Activated naive CD4-positive, alpha-beta T cell treated with anti-CD3 and anti-CD28 coated beads for 36 hours (primary cell): ENCODE measurements around the gene GATA2. TPM values are rescaled to one million over a fixed set of nuclear protein-coding genes. Genes with fewer than 3 reads are reported as not detected.

ENCODE experiments used
- CTCF ChIA-PET: fragments of 350-600 bp; sonication (Branson Sonifier 250); formaldehyde crosslinking; loops from one replicate; lab custom pipeline; 2021; ENCODE audit warnings: antibody characterized with exemption; lab: Charles Lee
- DNase-seq: peaks from one replicate; pipeline ENCODE4 v3.0.0-alpha.2; 2020
- H3K27ac Mint-ChIP-seq: one replicate; pipeline ENCODE4 v1.8.0; 2021; ENCODE audit warnings: mild to moderate bottlenecking, mixed read lengths
- H3K27me3 Mint-ChIP-seq: one replicate; pipeline ENCODE4 v1.8.0; 2021; ENCODE audit warnings: low read depth, mixed read lengths
- H3K36me3 Mint-ChIP-seq: one replicate; pipeline ENCODE4 v1.8.0; 2021; ENCODE audit warnings: low read depth, mixed read lengths
- H3K4me1 Mint-ChIP-seq: one replicate; pipeline ENCODE4 v1.8.0; 2021; ENCODE audit warnings: low read depth, mixed read lengths
- H3K4me3 Mint-ChIP-seq: one replicate; pipeline ENCODE4 v1.8.0; 2021; ENCODE audit warnings: mild to moderate bottlenecking, moderate library complexity, mixed read lengths
- H3K9me3 Mint-ChIP-seq: one replicate; pipeline ENCODE4 v1.8.0; 2021; ENCODE audit warnings: mixed read lengths
- intact Hi-C: fragments of 100-400 bp; cut with micrococcal nuclease; formaldehyde crosslinking; loops from one replicate; pipeline ENCODE4 v1.15.1; 2023
- total RNA-seq, 2 experiments: library from RNA; stranded (reverse); gene quantifications; one replicate each; pipeline ENCODE4 v1.2.3, GENCODE V29; 2021

Gene GATA2
- total RNA-seq, 2 experiments from 2014 or later: 0.35 TPM; not detected in 1

DNA sequence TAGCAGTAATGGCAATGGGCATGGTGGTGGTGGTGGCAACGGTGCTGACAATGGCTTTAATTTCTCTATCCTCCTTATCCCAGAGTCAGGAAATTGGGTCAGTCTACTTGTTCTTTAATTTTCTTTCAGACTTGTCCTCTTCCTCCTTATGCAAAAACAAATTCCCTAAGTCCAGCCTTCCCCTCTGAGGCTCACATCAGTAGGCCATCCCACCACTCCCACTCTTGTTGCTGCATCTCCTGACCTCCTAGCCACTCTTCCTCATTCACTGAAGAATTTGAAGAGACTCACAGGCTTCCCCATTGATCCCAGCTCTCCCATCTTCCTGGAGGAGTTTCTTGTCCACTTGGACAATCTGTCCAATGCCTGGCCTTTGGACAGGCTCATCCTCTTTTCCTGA, 46.2 kb downstream of the GATA2 start:
- H3K27ac Mint-ChIP-seq: no peak overlapping the region
- DNase-seq: no peak
- peaks cover 23% of the 10 kb centered on the region for H3K9me3 Mint-ChIP-seq
- H3K4me1 Mint-ChIP-seq: peaks cover 33% of the 10 kb centered on the region
- H3K27me3 Mint-ChIP-seq: peaks cover 1% of the 10 kb centered on the region
- CTCF ChIA-PET: interaction anchor here (1.6 kb wide), 1 partner anchor 50 kb away, joined by 5 read pairs; no protein-coding TSS in a partner anchor
- intact Hi-C loops: loop anchor here (2.0 kb wide), 1 partner anchor 358 kb away; no protein-coding TSS in a partner anchor
- no peak overlapping the region for H3K4me3 Mint-ChIP-seq
- peaks cover 13% of the 10 kb centered on the region for H3K36me3 Mint-ChIP-seq

- peaks cover 28% of the 10 kb centered on the region for H3K4me1 Mint-ChIP-seq
- no peaks in the 10 kb centered on the region for H3K27me3 Mint-ChIP-seq
- no peak for DNase-seq
- H3K9me3 Mint-ChIP-seq: peaks cover 17% of the 10 kb centered on the region
- CTCF ChIA-PET: no interaction called here
- H3K4me3 Mint-ChIP-seq: no peak overlapping the region
- peaks cover 13% of the 10 kb centered on the region for H3K36me3 Mint-ChIP-seq
- intact Hi-C loops: no loop called here
- no peak overlapping the region for H3K27ac Mint-ChIP-seq
Measured at GRCh38 chr3:128445357-128445756, 47.6 kb downstream of the GATA2 start.

- intact Hi-C loops: no loop called here
Measured at GRCh38 chr3:128443771-128444170, 49.2 kb downstream of the GATA2 start.

GRCh38 chr3:128442949-128443348, 50.1 kb downstream of the GATA2 start:
- peaks cover 2% of the 10 kb centered on the region for H3K27me3 Mint-ChIP-seq
- H3K4me1 Mint-ChIP-seq: peaks cover 13% of the 10 kb centered on the region
- CTCF ChIA-PET: interaction anchor here (1.4 kb wide), 1 partner anchor 16 kb away, joined by 3 read pairs; no protein-coding TSS in a partner anchor
- no peak overlapping the region for H3K27ac Mint-ChIP-seq
- intact Hi-C loops: no loop called here
- peaks cover 10% of the 10 kb centered on the region for H3K9me3 Mint-ChIP-seq
- peaks cover 8% of the 10 kb centered on the region for H3K36me3 Mint-ChIP-seq
- H3K4me3 Mint-ChIP-seq: no peak overlapping the region
- no peak for DNase-seq

More at GRCh38 chr3:128443771-128444170, 49.2 kb downstream of the GATA2 start:
- H3K36me3 Mint-ChIP-seq: peaks cover 13% of the 10 kb centered on the region
- DNase-seq: no peak
- H3K9me3 Mint-ChIP-seq: peaks cover 15% of the 10 kb centered on the region
- peaks cover 19% of the 10 kb centered on the region for H3K4me1 Mint-ChIP-seq
- CTCF ChIA-PET: no interaction called here
- no peak overlapping the region for H3K27ac Mint-ChIP-seq
- no peak overlapping the region for H3K4me3 Mint-ChIP-seq
- H3K27me3 Mint-ChIP-seq: peaks cover 2% of the 10 kb centered on the region

DNA sequence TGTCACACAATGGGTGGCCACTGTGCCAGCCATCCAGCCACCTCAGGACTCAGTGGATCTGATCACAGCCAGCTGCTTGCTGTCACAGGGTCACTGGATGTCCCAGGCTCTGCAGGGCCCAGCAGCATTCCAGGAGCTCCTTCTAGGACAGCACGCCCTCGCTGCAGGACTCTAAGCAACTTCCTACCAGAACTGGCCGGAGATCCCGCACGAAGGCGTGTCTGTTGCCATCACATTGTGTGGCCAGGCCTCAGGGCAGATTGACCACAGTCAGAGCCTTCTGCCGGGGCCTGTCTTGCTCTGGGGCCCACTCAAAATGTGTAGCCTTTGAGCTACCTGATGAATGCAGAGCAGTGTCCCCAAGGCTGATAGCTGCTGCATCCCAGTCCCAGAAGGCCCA, 50.9 kb downstream of the GATA2 start:
- intact Hi-C loops: no loop called here
- Mint-ChIP-seq H3K36me3 (peaks cover 3% of the 10 kb centered on the region), H3K4me1 (peaks cover 4% of the 10 kb centered on the region), H3K27me3 (peaks cover 2% of the 10 kb centered on the region), H3K9me3 (peaks cover 7% of the 10 kb centered on the region), H3K4me3 (no peak overlapping the region), H3K27ac (no peak overlapping the region)
- CTCF ChIA-PET: interaction anchor here (1.4 kb wide), 1 partner anchor 15 kb away, joined by 3 read pairs; no protein-coding TSS in a partner anchor
- no peak for DNase-seq

DNA sequence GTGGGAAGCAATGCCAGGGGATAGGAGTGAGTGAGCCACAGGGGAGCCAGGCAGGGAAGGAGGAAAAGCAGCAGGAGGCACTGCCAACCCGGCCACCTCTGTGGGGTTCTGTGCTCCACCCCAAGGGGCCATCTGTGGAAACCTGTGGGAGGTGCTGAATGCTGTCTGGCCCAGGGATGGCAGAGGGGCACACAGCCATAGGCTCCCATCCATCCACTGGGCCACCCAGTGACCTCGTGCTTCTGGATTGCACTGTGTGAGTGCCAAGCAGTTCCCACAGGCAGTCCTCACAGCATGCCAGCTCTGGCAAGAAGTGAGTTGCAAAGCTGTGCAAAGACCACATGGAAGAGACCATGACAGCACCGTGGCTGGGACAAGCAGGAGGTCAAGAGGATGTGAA, 53.8 kb downstream of the GATA2 start:
- no peaks in the 10 kb centered on the region for H3K9me3 Mint-ChIP-seq
- intact Hi-C loops: no loop called here
- no peaks in the 10 kb centered on the region for H3K4me1 Mint-ChIP-seq
- H3K27me3 Mint-ChIP-seq: peaks cover 10% of the 10 kb centered on the region
- CTCF ChIA-PET: interaction anchor here (0.6 kb wide), 1 partner anchor 11 kb away, joined by 3 read pairs; no protein-coding TSS in a partner anchor
- no peaks in the 10 kb centered on the region for H3K36me3 Mint-ChIP-seq
- H3K4me3 Mint-ChIP-seq: no peak overlapping the region
- no peak for DNase-seq
- no peak overlapping the region for H3K27ac Mint-ChIP-seq

DNA sequence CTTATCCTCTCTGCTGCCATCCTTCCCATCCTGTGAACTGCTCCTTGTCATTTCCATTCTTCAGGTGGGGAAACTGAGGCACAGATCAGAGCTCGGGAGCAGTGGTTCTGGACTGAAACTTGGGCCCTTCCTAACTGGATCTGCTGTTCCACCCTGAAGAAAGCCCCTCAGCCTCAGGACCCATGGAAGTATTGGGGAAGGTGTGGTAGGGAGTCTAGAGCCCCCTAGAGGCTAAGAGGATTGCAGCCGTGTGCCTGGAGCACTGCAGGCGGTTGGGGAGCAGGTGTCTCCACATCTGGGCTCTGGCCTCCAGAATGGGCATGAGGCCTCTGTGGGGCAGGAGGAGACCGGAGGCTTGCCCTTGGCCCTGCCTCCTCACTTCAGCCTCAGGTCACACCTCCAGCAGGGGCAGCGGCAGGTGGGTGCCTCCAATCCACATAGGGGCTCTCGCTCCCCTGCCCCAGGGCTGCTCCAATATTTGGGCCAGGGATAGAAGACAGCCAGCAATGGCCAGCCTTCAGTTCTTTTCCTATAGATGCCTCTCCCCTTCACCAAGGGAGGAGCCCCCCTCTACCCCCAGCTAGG, 54.4 kb downstream of the GATA2 start:
- no peak overlapping the region for H3K27ac Mint-ChIP-seq
- no peaks in the 10 kb centered on the region for H3K36me3 Mint-ChIP-seq
- intact Hi-C loops: no loop called here
- no peak overlapping the region for H3K4me3 Mint-ChIP-seq
- H3K27me3 Mint-ChIP-seq: peaks cover 15% of the 10 kb centered on the region
- H3K4me1 Mint-ChIP-seq: no peaks in the 10 kb centered on the region
- H3K9me3 Mint-ChIP-seq: no peaks in the 10 kb centered on the region
- CTCF ChIA-PET: interaction anchor here (0.6 to 1.0 kb wide), 3 partner anchors 11 to 33 kb away, joined by 3 to 6 read pairs (median 3); no protein-coding TSS in a partner anchor
- no peak for DNase-seq

DNA sequence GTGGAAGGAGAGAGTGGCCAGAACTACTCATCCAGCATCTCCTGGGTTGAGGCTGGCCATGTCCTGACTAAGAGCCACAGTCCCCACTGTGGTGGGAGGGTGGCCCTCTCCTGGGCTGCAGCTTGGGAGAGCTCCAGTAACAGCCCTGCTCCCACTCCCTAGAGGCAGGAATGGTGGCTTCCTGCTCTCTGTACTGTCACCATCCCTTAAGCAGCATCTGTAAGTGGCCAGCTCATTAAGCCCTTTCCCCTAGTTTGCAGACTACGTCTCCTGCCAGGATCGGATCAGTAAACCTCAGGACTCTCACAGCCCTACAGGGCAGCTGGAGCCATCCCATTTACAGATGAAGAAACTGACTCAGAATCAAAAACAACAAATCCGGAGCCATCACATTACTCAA, 56.8 kb downstream of the GATA2 start:
- Mint-ChIP-seq H3K27me3 (peaks cover 33% of the 10 kb centered on the region), H3K4me1 (peaks cover 11% of the 10 kb centered on the region), H3K27ac (no peak overlapping the region), H3K4me3 (no peak overlapping the region), H3K36me3 (no peaks in the 10 kb centered on the region), H3K9me3 (no peaks in the 10 kb centered on the region)
- CTCF ChIA-PET: no interaction called here
- intact Hi-C loops: no loop called here
- DNase-seq: no peak

DNA sequence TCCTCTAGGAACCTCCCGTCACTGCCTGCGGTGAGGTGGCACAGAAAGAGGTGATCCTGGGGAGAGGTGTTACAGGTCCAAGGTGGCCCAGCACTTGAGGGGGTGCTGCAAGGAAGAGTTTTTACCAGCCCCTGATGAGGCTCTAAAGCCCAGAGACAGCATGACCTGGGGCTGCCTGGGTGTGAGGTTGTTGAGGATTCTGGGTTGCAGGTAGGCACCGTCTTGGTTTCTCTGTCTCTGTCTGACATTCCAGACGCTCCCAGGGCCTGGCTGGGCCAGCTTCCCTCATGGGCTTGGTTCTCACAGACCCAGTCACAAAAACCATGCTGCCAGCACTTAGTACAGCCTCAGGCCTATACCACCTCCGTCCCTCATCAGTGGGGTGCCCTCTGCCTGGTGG, 57.4 kb downstream of the GATA2 start:
- Mint-ChIP-seq H3K36me3 (no peaks in the 10 kb centered on the region), H3K4me3 (no peak overlapping the region), H3K4me1 (peaks cover 11% of the 10 kb centered on the region), H3K9me3 (no peaks in the 10 kb centered on the region), H3K27ac (no peak overlapping the region), H3K27me3 (peaks cover 40% of the 10 kb centered on the region)
- DNase-seq: no peak
- intact Hi-C loops: no loop called here
- CTCF ChIA-PET: no interaction called here

GRCh38 chr3:128435058-128435457, 57.9 kb downstream of the GATA2 start:
- H3K27ac Mint-ChIP-seq: no peak overlapping the region
- peaks cover 44% of the 10 kb centered on the region for H3K27me3 Mint-ChIP-seq
- no peaks in the 10 kb centered on the region for H3K9me3 Mint-ChIP-seq
- DNase-seq: no peak
- H3K4me3 Mint-ChIP-seq: no peak overlapping the region
- peaks cover 11% of the 10 kb centered on the region for H3K4me1 Mint-ChIP-seq
- CTCF ChIA-PET: interaction anchor here (1.5 kb wide), 1 partner anchor 62 kb away, joined by 5 read pairs; no protein-coding TSS in a partner anchor
- intact Hi-C loops: no loop called here
- H3K36me3 Mint-ChIP-seq: no peaks in the 10 kb centered on the region

DNA sequence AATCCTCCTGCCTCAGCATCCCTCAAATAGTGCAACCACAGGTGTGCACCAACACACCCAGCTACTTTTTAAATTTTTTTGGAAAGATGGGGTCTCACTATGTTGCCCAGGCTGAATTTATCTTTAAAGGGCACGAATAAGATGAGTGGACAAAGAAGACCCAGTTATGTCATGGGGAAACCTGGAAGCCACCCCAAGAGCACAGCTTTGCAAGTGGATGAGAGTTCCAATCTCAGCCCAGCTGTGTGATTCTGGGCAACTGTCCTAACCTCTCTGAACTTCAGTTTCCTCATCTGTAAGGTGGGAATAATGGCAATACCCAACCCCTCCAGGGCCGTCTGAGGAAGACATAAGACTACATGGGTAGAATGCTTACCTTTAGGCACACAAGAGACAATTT, 58.5 kb downstream of the GATA2 start:
- intact Hi-C loops: no loop called here
- no peak for DNase-seq
- Mint-ChIP-seq H3K36me3 (no peaks in the 10 kb centered on the region), H3K9me3 (no peaks in the 10 kb centered on the region), H3K4me1 (peaks cover 11% of the 10 kb centered on the region), H3K27me3 (peaks cover 46% of the 10 kb centered on the region), H3K27ac (no peak overlapping the region), H3K4me3 (no peak overlapping the region)
- CTCF ChIA-PET: interaction anchor here (1.5 kb wide), 1 partner anchor 63 kb away, joined by 5 read pairs; no protein-coding TSS in a partner anchor

GRCh38 chr3:128433837-128434165, 59.2 kb downstream of the GATA2 start:
- Mint-ChIP-seq H3K9me3 (no peaks in the 10 kb centered on the region), H3K4me3 (no peak overlapping the region), H3K27ac (no peak overlapping the region), H3K4me1 (peaks cover 11% of the 10 kb centered on the region), H3K27me3 (peaks cover 43% of the 10 kb centered on the region), H3K36me3 (no peaks in the 10 kb centered on the region)
- DNase-seq: no peak
- CTCF ChIA-PET: interaction anchor here (1.5 kb wide), 1 partner anchor 64 kb away, joined by 5 read pairs; no protein-coding TSS in a partner anchor
- intact Hi-C loops: no loop called here
